HL-60 (cell line): ENCODE measurements around the gene SCO2.

ENCODE experiments used
- DNase-seq, 2 experiments: peaks; one replicate each; pipeline ENCODE4 v3.0.0-alpha.2; 2010 to 2020; ENCODE audit warnings: low read depth in 1 of 2, low spot score in 1 of 2
- H3K27ac ChIP-seq: fragments of 250-450 bp; sonication (Bioruptor Pico); replicated peaks from 2 replicates; pipeline ENCODE4 v1.5.1; 2020; ENCODE audit warnings: mild to moderate bottlenecking, moderate library complexity
- H3K27me3 ChIP-seq: fragments of 250-450 bp; sonication (Bioruptor Pico); 2 replicates; pipeline ENCODE4 v1.5.1; 2021; ENCODE audit warnings: mild to moderate bottlenecking, moderate library complexity; ENCODE audit not compliant: insufficient read depth, poor library complexity, severe bottlenecking
- H3K4me3 ChIP-seq: replicated peaks from 2 replicates; pipeline ENCODE4 v1.5.1; 2011; ENCODE audit warnings: mild to moderate bottlenecking, control low read depth, low read length; ENCODE audit not compliant: insufficient read depth
- GABPA ChIP-seq: IDR thresholded peaks from 2 replicates; pipeline ENCODE4 v1.6.1; 2012; ENCODE audit warnings: low read depth
- POLR2AphosphoS5 ChIP-seq: IDR thresholded peaks from 2 replicates; pipeline ENCODE4 v1.6.1; 2012; ENCODE audit warnings: low read depth
- SPI1 ChIP-seq: IDR thresholded peaks from 2 replicates; pipeline ENCODE4 v1.6.1; 2012; ENCODE audit warnings: low read depth, mild to moderate bottlenecking, borderline replicate concordance
- TF ChIP-seq, protein P1 (sequence below): IDR thresholded peaks from 2 replicates; pipeline ENCODE4 v1.6.1; 2012; ENCODE audit warnings: low read depth; ENCODE audit not compliant: insufficient replicate concordance
- TF ChIP-seq, protein P2 (sequence below): IDR thresholded peaks from one replicate; pipeline ENCODE4 v1.5.1; 2011; ENCODE audit warnings: low read length, control low read depth, inconsistent platforms; ENCODE audit not compliant: insufficient read depth

Gene SCO2

DNA sequence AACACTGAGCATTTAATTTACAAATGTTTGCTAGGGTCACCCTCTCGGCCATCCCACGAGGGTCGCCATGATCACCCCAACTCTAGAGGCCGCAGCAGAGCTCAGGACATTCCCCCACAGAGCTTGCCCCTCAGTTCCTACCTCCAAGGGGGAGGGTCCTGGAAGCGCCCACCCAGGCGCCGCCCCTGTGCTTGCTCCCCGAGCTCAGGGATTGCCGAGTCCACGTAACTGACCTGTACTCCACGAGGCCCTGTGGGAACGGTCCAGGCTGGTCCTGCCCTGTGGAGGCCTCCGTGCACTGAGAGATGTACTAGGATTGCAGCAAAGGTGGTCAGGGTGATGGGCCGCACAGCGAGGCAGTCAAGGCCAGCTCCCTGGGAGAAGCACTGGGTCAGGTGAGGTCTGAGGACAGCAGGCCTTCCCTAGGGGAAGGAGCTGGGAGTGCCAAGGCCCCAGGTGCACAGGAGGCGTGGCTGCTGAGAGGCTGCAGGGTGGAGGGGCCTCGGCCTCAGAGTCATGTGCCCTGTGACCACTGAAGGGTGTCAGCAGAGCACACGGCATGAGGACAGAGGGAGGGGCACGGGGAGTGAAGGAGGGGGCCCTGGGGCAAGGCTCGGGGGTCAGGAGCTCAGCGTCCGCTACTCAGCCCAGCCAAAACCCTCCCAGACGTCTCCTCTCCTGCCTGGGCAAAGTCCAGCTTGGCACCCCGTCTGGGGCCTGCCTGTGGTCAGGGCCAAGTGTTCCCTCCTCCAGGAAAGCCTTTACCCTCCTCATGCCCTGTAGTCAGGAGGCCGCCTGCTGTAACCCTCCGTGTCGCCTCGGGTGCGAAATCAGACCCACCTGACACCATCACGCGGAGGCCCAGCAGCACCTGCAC, 41.2 kb downstream of the SCO2 start:
- peaks cover 22% of the 10 kb centered on the region for H3K27me3 ChIP-seq
- H3K27ac ChIP-seq = no peak overlapping the region
- no peak for DNase-seq
- no peak overlapping the region for H3K4me3 ChIP-seq
- TF ChIP-seq SPI1 (no peak), POLR2AphosphoS5 (no peak), GABPA (no peak)
- TF ChIP-seq, protein P1, sequence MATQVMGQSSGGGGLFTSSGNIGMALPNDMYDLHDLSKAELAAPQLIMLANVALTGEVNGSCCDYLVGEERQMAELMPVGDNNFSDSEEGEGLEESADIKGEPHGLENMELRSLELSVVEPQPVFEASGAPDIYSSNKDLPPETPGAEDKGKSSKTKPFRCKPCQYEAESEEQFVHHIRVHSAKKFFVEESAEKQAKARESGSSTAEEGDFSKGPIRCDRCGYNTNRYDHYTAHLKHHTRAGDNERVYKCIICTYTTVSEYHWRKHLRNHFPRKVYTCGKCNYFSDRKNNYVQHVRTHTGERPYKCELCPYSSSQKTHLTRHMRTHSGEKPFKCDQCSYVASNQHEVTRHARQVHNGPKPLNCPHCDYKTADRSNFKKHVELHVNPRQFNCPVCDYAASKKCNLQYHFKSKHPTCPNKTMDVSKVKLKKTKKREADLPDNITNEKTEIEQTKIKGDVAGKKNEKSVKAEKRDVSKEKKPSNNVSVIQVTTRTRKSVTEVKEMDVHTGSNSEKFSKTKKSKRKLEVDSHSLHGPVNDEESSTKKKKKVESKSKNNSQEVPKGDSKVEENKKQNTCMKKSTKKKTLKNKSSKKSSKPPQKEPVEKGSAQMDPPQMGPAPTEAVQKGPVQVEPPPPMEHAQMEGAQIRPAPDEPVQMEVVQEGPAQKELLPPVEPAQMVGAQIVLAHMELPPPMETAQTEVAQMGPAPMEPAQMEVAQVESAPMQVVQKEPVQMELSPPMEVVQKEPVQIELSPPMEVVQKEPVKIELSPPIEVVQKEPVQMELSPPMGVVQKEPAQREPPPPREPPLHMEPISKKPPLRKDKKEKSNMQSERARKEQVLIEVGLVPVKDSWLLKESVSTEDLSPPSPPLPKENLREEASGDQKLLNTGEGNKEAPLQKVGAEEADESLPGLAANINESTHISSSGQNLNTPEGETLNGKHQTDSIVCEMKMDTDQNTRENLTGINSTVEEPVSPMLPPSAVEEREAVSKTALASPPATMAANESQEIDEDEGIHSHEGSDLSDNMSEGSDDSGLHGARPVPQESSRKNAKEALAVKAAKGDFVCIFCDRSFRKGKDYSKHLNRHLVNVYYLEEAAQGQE = no peak
- TF ChIP-seq, protein P2, sequence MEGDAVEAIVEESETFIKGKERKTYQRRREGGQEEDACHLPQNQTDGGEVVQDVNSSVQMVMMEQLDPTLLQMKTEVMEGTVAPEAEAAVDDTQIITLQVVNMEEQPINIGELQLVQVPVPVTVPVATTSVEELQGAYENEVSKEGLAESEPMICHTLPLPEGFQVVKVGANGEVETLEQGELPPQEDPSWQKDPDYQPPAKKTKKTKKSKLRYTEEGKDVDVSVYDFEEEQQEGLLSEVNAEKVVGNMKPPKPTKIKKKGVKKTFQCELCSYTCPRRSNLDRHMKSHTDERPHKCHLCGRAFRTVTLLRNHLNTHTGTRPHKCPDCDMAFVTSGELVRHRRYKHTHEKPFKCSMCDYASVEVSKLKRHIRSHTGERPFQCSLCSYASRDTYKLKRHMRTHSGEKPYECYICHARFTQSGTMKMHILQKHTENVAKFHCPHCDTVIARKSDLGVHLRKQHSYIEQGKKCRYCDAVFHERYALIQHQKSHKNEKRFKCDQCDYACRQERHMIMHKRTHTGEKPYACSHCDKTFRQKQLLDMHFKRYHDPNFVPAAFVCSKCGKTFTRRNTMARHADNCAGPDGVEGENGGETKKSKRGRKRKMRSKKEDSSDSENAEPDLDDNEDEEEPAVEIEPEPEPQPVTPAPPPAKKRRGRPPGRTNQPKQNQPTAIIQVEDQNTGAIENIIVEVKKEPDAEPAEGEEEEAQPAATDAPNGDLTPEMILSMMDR = no peak

DNA sequence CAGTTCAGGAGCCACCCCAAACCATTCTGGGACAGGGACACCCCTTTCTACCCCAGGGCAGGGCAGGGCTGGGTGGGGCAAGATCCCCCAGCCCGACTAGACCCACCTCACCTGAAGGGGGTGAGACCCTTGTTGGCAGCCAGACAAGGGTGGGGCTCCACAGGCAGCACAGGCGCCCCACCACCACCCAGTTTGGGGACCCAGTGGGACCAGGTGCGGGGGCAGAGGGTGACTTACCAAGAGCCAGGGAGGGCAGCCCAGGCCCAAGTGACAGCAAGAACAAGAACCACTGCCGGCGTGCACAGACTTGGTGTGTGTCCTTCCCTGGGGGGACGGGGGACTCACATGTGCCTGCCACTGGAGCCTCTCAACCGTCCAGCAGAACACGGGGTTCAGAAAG, 41.8 kb downstream of the SCO2 start:
- TF ChIP-seq, protein P1 = no peak
- no peak for TF ChIP-seq GABPA
- TF ChIP-seq, protein P2 = no peak
- DNase-seq = no peak
- H3K27me3 ChIP-seq = peaks cover 25% of the 10 kb centered on the region
- H3K4me3 ChIP-seq = no peak overlapping the region
- H3K27ac ChIP-seq = no peak overlapping the region

DNA sequence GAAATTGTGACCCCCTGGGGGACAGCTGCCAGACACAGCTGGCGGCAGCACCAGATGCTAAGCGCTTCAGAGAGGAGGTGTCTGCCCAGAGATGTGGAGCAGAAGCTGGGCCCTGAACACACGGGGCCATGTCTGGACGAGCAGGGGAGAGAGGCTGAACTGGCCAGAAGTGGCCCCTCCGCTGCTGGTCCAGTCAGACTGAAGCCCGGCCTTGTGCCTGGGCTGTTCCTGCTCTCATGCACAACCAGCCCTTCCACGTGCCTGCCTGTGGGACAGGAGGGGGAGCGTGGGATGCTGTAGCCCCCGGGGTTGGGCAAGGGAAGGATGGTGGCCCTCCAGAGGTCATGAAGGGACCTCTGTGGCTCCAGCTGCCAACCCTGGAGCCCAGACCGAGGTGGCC, 42.3 kb downstream of the SCO2 start:
- no peak for TF ChIP-seq GABPA
- DNase-seq = no peak
- H3K27ac ChIP-seq = no peak overlapping the region
- peaks cover 25% of the 10 kb centered on the region for H3K27me3 ChIP-seq
- H3K4me3 ChIP-seq = no peak overlapping the region

DNA sequence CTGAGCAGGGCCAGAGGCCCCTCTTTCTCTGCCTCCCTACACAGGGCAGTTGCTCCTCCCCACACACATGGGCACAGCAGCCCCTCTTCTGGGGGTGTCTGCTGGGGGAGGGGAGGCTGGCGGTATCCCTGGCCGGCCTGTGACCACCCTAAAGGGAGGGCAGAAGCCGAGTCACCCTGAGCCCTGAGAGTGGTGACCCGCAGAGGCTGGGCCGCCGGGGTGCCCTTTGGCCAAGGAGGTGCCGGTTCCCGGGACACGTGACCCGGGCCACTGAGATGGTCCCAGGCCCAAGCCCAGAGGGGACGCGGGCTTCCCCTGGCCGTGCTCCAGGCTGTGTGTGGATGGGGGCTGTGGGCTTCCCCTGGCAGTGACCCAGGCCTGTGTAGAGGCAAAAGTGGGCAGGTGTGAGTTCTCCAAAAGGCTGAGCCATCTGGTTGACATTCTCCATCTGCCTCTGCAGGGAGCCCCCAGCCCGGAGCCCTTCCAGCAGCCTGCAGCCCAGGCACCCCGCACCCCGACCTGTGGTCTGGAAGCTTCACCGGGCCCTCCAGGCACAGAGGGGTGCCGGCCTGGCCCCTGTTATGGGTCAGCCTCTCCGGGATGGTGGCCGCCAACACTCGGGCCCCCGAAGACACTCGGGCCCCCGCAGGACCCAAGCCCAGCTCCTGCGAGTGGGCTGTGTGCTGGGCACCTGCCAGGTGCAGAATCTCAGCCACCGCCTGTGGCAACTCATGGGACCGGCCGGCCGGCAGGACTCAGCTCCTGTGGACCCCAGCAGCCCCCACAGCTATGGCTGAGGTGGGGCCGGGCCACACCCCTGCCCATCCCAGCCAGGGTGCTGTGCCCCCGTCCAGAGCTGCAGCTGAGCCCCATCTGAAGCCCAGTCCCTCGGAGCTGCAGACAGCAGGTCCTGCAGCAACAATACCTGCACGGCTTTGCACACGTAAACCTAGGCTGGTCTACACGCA, 43.0 kb downstream of the SCO2 start:
- H3K4me3 ChIP-seq = no peak overlapping the region; the same call in 1 of the 2 replicates
- H3K27me3 ChIP-seq = peaks cover 25% of the 10 kb centered on the region
- DNase-seq = no peak
- no peak for TF ChIP-seq GABPA
- TF ChIP-seq, protein P1 = no peak
- no peak for TF ChIP-seq SPI1
- TF ChIP-seq POLR2AphosphoS5 = no peak
- TF ChIP-seq, protein P2 = no peak
- H3K27ac ChIP-seq = no peak overlapping the region
